GM13976 (cell line): Measurements from ENCODE around the gene PRG2.

ENCODE experiments used
- DNase-seq: peaks from one replicate; pipeline ENCODE4 v3.0.0; 2012; ENCODE audit warnings: low spot score
- CTCF ChIP-seq: IDR thresholded peaks from 2 replicates; pipeline ENCODE4 v1.5.1; 2012; ENCODE audit warnings: borderline replicate concordance, mild to moderate bottlenecking; ENCODE audit not compliant: insufficient read depth; ENCODE audit errors: extremely low read depth, missing control alignments, control extremely low read depth
- in situ Hi-C: fragments of 300-500 bp; cut with MboI; formaldehyde crosslinking; loops from one replicate; pipeline ENCODE4 v1.12.0; 2022; ENCODE audit warnings: low sequenced_read_pairs, mixed read lengths, inconsistent platforms; ENCODE audit not compliant: unreplicated experiment

PRG2 gene

DNA sequence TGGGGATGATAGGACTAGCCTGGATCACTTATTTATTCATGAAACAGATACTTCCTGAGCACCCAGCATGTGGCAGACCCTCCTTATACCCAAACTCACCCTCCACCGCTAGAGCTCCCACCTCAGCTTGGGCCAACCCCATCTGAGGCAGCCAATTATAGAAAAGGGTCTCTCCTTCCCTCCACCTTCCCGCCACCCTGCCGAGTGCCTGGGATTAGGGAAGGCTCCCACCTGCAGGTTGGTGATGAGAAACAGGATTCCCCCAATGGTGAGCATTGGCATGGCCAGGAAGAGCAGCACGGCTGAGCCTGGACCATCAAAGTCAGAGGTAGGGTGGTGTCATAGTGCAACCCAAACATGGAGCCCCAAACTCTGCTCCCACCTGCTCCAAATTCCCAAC is 30.6 kb upstream of the PRG2 start:
- in situ Hi-C loops = no loop called here
- no peak for DNase-seq
- TF ChIP-seq CTCF = no peak

DNA sequence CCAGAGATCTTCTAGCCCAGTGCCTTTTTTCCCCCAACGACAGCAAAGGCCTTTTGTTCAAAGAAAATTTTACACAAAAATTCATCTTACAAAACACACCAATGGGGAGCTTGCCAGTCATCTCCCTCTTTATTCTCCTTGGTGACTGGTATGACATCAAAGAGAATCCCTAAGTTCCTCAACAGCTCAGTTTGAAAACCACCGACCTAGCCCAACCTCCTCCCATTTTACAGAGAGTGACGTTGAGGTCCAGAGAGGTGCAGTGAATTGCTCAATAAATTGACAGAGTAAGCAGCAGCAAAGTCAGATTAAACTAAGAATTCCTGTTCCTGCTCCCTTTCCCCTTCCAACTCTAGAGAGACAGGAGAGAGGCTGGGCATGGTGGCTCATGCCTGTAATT is 28.7 kb upstream of the PRG2 start:
- in situ Hi-C loops = no loop called here
- no peak for TF ChIP-seq CTCF
- no peak for DNase-seq

DNA sequence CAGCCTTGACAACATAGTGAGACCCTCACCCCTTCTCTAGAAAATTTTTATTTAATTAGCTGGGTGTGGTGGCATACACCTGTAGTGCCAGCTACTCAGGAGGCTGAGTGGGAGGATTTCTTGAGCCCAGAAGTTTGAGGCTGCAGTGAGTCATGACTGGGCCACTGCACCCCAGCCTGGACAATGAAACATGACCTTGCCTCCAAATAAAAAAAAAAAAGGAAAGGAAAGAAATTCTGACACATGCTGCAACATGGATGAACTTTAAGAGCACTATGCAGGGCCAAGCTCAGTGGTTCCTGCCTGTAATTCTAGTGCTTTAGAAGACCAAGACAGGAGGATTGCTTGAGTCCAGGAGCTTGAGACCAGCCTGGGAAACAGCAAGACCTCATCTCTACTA is 27.7 kb upstream of the PRG2 start:
- in situ Hi-C loops = no loop called here
- no peak for TF ChIP-seq CTCF

GRCh38 chr11:57417056-57417455 is 26.6 kb upstream of the PRG2 start:
- in situ Hi-C loops = no loop called here
- no peak for DNase-seq
- no peak for TF ChIP-seq CTCF

More for the DNA sequence above, 27.7 kb upstream of the PRG2 start:
- DNase-seq = no peak

DNA sequence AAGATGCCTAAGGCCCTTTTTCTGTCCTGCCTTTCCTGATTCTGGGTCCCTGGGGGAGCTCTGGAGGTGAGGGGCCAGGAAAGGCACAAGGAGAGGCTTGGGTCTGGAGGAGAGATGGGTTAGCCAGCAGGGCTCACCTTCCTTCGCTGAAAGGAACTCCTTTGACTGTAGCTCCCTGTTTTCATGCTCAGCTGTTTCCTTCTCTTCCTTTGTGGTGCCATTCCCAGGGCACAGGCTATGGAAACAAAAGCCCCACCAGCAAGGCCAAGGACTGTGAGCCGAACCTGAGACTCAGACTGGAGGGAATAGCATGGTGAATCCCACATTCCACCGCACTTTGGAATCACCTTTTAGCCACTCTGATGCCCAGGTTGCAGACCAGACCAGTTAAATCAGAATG is 26.0 kb upstream of the PRG2 start:
- TF ChIP-seq CTCF = no peak
- no peak for DNase-seq
- in situ Hi-C loops = no loop called here

GRCh38 chr11:57414612-57415212 is 24.3 kb upstream of the PRG2 start:
- no peak for DNase-seq
- in situ Hi-C loops = no loop called here
- TF ChIP-seq CTCF = no peak
